ENCODE data around the gene RCOR1. TPM values are rescaled to one million over a fixed set of nuclear protein-coding genes. Genes with fewer than 3 reads are reported as not detected.
"Not testable (repeated sequence)": the region's sequence is repeated elsewhere in the genome, so short reads cannot be mapped to it uniquely, and the experiment has no call there.

RCOR1 gene
- total RNA-seq, 1 donor from 2014 or later, result 24.9 TPM

- intact Hi-C loops (cut with micrococcal nuclease), result no loop called here
Observed at GRCh38 chr14:102739190-102739469, 146.7 kb downstream of the RCOR1 start.

GRCh38 chr14:102746634-102747438, 154.4 kb downstream of the RCOR1 start:
- intact Hi-C loops (cut with micrococcal nuclease), result no loop called here

- intact Hi-C loops (cut with micrococcal nuclease), result no loop called here
Observed at GRCh38 chr14:102748806-102749205, 156.4 kb downstream of the RCOR1 start.

GRCh38 chr14:102749393-102750305, 157.2 kb downstream of the RCOR1 start:
- intact Hi-C loops (cut with micrococcal nuclease), result no loop called here

GRCh38 chr14:102750376-102750775, 157.9 kb downstream of the RCOR1 start:
- intact Hi-C loops (cut with micrococcal nuclease), result no loop called here

- intact Hi-C loops (cut with micrococcal nuclease), result no loop called here
Observed at GRCh38 chr14:102751088-102751487, 158.6 kb downstream of the RCOR1 start.

GRCh38 chr14:102752239-102752847, 159.9 kb downstream of the RCOR1 start:
- intact Hi-C loops (cut with micrococcal nuclease), result no loop called here

- intact Hi-C loops (cut with micrococcal nuclease), result no loop called here
Observed at GRCh38 chr14:102754370-102755262, 162.2 kb downstream of the RCOR1 start.

GRCh38 chr14:102757646-102758045, 165.2 kb downstream of the RCOR1 start:
- intact Hi-C loops (cut with micrococcal nuclease), result no loop called here

GRCh38 chr14:102758087-102758486, 165.6 kb downstream of the RCOR1 start:
- intact Hi-C loops (cut with micrococcal nuclease), result no loop called here

GRCh38 chr14:102759456-102760187, 167.2 kb downstream of the RCOR1 start:
- intact Hi-C loops (cut with micrococcal nuclease), result no loop called here

GRCh38 chr14:102760496-102761193, 168.2 kb downstream of the RCOR1 start:
- intact Hi-C loops (cut with micrococcal nuclease), result no loop called here

- intact Hi-C loops (cut with micrococcal nuclease), result no loop called here
Observed at GRCh38 chr14:102761206-102761605, 168.8 kb downstream of the RCOR1 start.

GRCh38 chr14:102764220-102764671, 171.8 kb downstream of the RCOR1 start:
- intact Hi-C loops (cut with micrococcal nuclease), result no loop called here

- intact Hi-C loops (cut with micrococcal nuclease), result not testable (repeated sequence)
Observed at GRCh38 chr14:102765770-102766169, 173.3 kb downstream of the RCOR1 start.

- intact Hi-C loops (cut with micrococcal nuclease), result no loop called here
Observed at GRCh38 chr14:102768223-102769048, 176.0 kb downstream of the RCOR1 start.

- intact Hi-C loops (cut with micrococcal nuclease), result no loop called here
Observed at GRCh38 chr14:102769049-102769327, 176.5 kb downstream of the RCOR1 start.

GRCh38 chr14:102770147-102771123, 178.0 kb downstream of the RCOR1 start:
- intact Hi-C loops (cut with micrococcal nuclease), result loop anchor here (10.0 kb wide), 4 partner anchors 246 to 614 kb away; partner anchors contain the start of genes EIF5, MARK3 and ZNF839

Measured in T-helper 1 cell treated with Interleukin-12 subunit alpha and Interleukin-12 subunit beta and Interleukin-4 antibody, amounts not matched to agents 30 ng/mL and 1 ng/mL, for 36 hours (primary cell).